B cell (primary cell): ENCODE results near the gene MCOLN1. TPM values are rescaled to one million over a fixed set of nuclear protein-coding genes. Genes with fewer than 3 reads are reported as not detected.

ENCODE experiments used
- ATAC-seq: fragments of 200-7000 bp; cut with Tn5 transposase; one replicate; pipeline ENCODE4 v1.10.0; 2021; ENCODE audit warnings: low read depth, mild to moderate bottlenecking, moderate number of reproducible peaks, moderate library complexity
- CTCF ChIA-PET: fragments of 350-600 bp; sonication (Branson Sonifier 250); formaldehyde crosslinking; loops from one replicate; lab custom pipeline; 2021; ENCODE audit warnings: antibody characterized with exemption, inconsistent platforms; lab: Charles Lee
- POLR2A ChIA-PET: fragments of 350-600 bp; sonication (Branson Sonifier 250); formaldehyde crosslinking; loops from one replicate; lab custom pipeline; 2021; ENCODE audit warnings: antibody characterized with exemption; lab: Charles Lee
- DNase-seq: peaks from one replicate; pipeline ENCODE4 v3.0.0; 2013
- H2AFZ ChIP-seq: 2 replicates; pipeline ENCODE4 v1.6.1; 2012; ENCODE audit warnings: mild to moderate bottlenecking, low read depth, low read length; ENCODE audit not compliant: insufficient read depth, poor library complexity, severe bottlenecking
- H3K27ac ChIP-seq, 2 donors: 1 replicate in 1 of 2; 2 replicates in 1 of 2; pipeline ENCODE4 v1.5.1; 2012 to 2013; ENCODE audit warnings: low read length in 2 of 2, mild to moderate bottlenecking in 2 of 2, moderate library complexity in 1 of 2
- H3K27me3 ChIP-seq, 4 experiments: fragments of 200-600 bp in 1 of 4; sonication (generic) in 1 of 4; replicated peaks in 1 of 4; 1 replicate in 2 of 4; 2 replicates in 2 of 4; pipeline versions ENCODE4 v1.6.1 to v1.7.0; 2013 to 2016; ENCODE audit warnings: low read length in 3 of 4, mild to moderate bottlenecking in 2 of 4, mixed read lengths in 1 of 4, moderate library complexity in 1 of 4; ENCODE audit not compliant: insufficient read depth in 4 of 4, control insufficient read depth in 3 of 4; ENCODE audit errors: control extremely low read depth in 1 of 4
- H3K36me3 ChIP-seq, 2 experiments: replicated peaks in 1 of 2; 1 replicate in 1 of 2; 2 replicates in 1 of 2; pipeline versions ENCODE4 v1.6.1 to v1.7.1; 2013; ENCODE audit warnings: low read length in 1 of 2; ENCODE audit not compliant: insufficient read depth in 2 of 2, control insufficient read depth in 1 of 2; ENCODE audit errors: control extremely low read depth in 1 of 2, extremely low read depth in 1 of 2
- H3K4me1 ChIP-seq, 2 donors: fragments of 200-600 bp in 1 of 2; sonication (generic) in 1 of 2; 1 replicate in 1 of 2; 2 replicates in 1 of 2; pipeline versions ENCODE4 v1.5.1 to v1.6.1; 2013 to 2017; ENCODE audit warnings: low read length in 2 of 2; ENCODE audit not compliant: control insufficient read depth in 2 of 2, insufficient read depth in 2 of 2
- H3K4me2 ChIP-seq: replicated peaks from 2 replicates; pipeline ENCODE3; 2012; ENCODE audit warnings: mild to moderate bottlenecking, low read depth, low read length; ENCODE audit not compliant: poor library complexity, severe bottlenecking
- H3K4me3 ChIP-seq, 5 experiments: fragments of 200-600 bp in 1 of 5; sonication (generic) in 1 of 5; 1 replicate in 3 of 5; 2 replicates in 2 of 5; pipeline versions ENCODE4 v1.5.1 to v1.7.0; 2011 to 2016; ENCODE audit warnings: low read length in 4 of 5, mild to moderate bottlenecking in 4 of 5, low read depth in 2 of 5, control low read depth in 1 of 5, moderate library complexity in 1 of 5; ENCODE audit not compliant: insufficient read depth in 1 of 5; ENCODE audit errors: control extremely low read depth in 1 of 5, extremely low read depth in 1 of 5
- H3K79me2 ChIP-seq: fragments of 200-600 bp; sonication (generic); one replicate; pipeline ENCODE4 v1.6.0; 2016; ENCODE audit warnings: low read length; ENCODE audit not compliant: control insufficient read depth, insufficient read depth
- H3K9ac ChIP-seq: fragments of 200-600 bp; sonication (generic); 2 replicates; pipeline ENCODE4 v1.6.1; 2017; ENCODE audit warnings: mild to moderate bottlenecking, low read length, moderate library complexity
- H3K9me3 ChIP-seq, 3 donors: one replicate each; pipeline versions ENCODE4 v1.6.1 to v1.7.1; 2013; ENCODE audit warnings: low read length in 2 of 3; ENCODE audit not compliant: control insufficient read depth in 2 of 3, insufficient read depth in 1 of 3; ENCODE audit errors: control extremely low read depth in 1 of 3
- H4K20me1 ChIP-seq: 2 replicates; pipeline ENCODE4 v1.6.0; 2012; ENCODE audit warnings: mild to moderate bottlenecking, low read length; ENCODE audit not compliant: insufficient read depth, control insufficient read depth, poor library complexity, severe bottlenecking
- H3K27ac Mint-ChIP-seq: one replicate; pipeline ENCODE4 v1.8.0; 2021; ENCODE audit warnings: mixed read lengths
- H3K27me3 Mint-ChIP-seq: one replicate; pipeline ENCODE4 v1.8.0; 2021; ENCODE audit warnings: mixed read lengths
- H3K4me1 Mint-ChIP-seq: one replicate; pipeline ENCODE4 v1.8.0; 2021; ENCODE audit warnings: mixed read lengths
- H3K4me3 Mint-ChIP-seq: one replicate; pipeline ENCODE4 v1.8.0; 2021; ENCODE audit warnings: mixed read lengths
- H3K9me3 Mint-ChIP-seq: one replicate; pipeline ENCODE4 v1.8.0; 2022; ENCODE audit warnings: mixed read lengths; ENCODE audit not compliant: insufficient read depth
- EZH2 ChIP-seq: IDR thresholded peaks from 2 replicates; pipeline ENCODE4 v1.6.1; 2012; ENCODE audit warnings: borderline replicate concordance, low read depth, mild to moderate bottlenecking, moderate library complexity, low read length; ENCODE audit not compliant: insufficient read depth, poor library complexity, severe bottlenecking
- WGBS: methylation state at CpG from one replicate; pipeline ENCODE4 v1.1.5; 2013; ENCODE audit warnings: missing lambda C conversion rate; ENCODE audit not compliant: insufficient coverage; 5-methylcytosine and 5-hydroxymethylcytosine counted together
- intact Hi-C: fragments of 100-400 bp; cut with micrococcal nuclease; formaldehyde crosslinking; loops from one replicate; pipeline ENCODE4 v1.10.0; 2022
- polyA plus RNA-seq: library from polyadenylated mRNA; depleted of rRNA; stranded (reverse); fragments of >200 nt; gene quantifications from 2 replicates; pipeline ENCODE4 v1.2.3, GENCODE V29; 2012
- total RNA-seq, 2 donors: library from RNA; stranded (reverse); fragments of 120-200 nt in 1 of 2; gene quantifications; 1 replicate in 1 of 2; 2 replicates in 1 of 2; pipeline versions ENCODE4 v1.2.3 to v1.2.4, GENCODE V29; 2013 to 2022
- TF ChIP-seq, protein P1 (sequence below): fragments of 200-600 bp; IDR thresholded peaks from one replicate; pipeline ENCODE4 v1.8.0; 2022; ENCODE audit warnings: antibody characterized with exemption, mild to moderate bottlenecking

MCOLN1 gene
- total and polyA plus RNA-seq, 2 donors (not counting 1 experiment from before 2014, with no cell fraction given) = 12.5 to 19.0 TPM

DNA sequence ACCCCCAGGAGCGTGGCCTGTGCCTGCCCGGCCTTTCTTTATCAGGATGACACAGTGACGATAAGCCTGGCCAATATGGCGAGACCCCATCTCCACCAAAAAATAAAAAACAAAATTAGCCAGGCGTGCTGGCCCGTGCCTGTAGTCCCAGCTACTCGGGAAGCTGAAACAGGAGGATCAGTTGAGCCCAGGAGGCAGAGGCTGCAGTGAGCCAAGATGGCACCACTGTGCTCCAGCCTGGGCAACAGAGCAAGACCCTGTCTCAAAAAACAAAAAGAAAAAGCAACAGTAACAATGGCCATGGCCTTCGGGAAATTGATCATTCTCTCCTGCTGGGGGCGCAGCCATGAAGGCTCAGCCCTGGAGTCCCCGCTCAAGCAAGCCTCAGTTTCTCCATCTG is 44.7 kb upstream of the MCOLN1 start:
- Histone ChIP-seq H3K4me1 (peaks cover 5 to 15% of the 10 kb centered on the region in 2 donors), H3K27me3 (no peaks in the 10 kb centered on the region), H4K20me1 (peaks cover 58% of the 10 kb centered on the region), H3K9ac (no peak overlapping the region), H3K27ac (no peak overlapping the region), H3K36me3 (no peaks in the 10 kb centered on the region), H3K4me2 (no peak overlapping the region), H3K79me2 (no peaks in the 10 kb centered on the region), H2AFZ (no peak overlapping the region), H3K9me3 (peaks cover 0 to 3% (median 0%) of the 10 kb centered on the region in 3 donors), H3K4me3 (no peak overlapping the region)
- Mint-ChIP-seq H3K27me3 (no peaks in the 10 kb centered on the region), H3K9me3 (no peaks in the 10 kb centered on the region), H3K4me1 (peaks cover 10% of the 10 kb centered on the region), H3K27ac (peak overlapping the region; percentile 15), H3K4me3 (no peak overlapping the region)
- TF ChIP-seq, protein P1, sequence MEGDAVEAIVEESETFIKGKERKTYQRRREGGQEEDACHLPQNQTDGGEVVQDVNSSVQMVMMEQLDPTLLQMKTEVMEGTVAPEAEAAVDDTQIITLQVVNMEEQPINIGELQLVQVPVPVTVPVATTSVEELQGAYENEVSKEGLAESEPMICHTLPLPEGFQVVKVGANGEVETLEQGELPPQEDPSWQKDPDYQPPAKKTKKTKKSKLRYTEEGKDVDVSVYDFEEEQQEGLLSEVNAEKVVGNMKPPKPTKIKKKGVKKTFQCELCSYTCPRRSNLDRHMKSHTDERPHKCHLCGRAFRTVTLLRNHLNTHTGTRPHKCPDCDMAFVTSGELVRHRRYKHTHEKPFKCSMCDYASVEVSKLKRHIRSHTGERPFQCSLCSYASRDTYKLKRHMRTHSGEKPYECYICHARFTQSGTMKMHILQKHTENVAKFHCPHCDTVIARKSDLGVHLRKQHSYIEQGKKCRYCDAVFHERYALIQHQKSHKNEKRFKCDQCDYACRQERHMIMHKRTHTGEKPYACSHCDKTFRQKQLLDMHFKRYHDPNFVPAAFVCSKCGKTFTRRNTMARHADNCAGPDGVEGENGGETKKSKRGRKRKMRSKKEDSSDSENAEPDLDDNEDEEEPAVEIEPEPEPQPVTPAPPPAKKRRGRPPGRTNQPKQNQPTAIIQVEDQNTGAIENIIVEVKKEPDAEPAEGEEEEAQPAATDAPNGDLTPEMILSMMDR = no peak
- TF ChIP-seq EZH2 = no peak
- intact Hi-C loops = no loop called here
- ChIA-PET POLR2A (no interaction called here), CTCF (no interaction called here)
- DNase-seq (no peak), ATAC-seq (no peak)
- WGBS = 91% methylated on average over 6 of the region's 10 CpGs

- Histone ChIP-seq H3K4me1 (peaks cover 4 to 13% of the 10 kb centered on the region in 2 donors), H3K27ac (no peak overlapping the region), H3K9ac (no peak overlapping the region), H3K27me3 (no peaks in the 10 kb centered on the region), H3K4me3 (no peak overlapping the region), H4K20me1 (peaks cover 54% of the 10 kb centered on the region), H3K79me2 (peaks cover 2% of the 10 kb centered on the region), H3K4me2 (no peak overlapping the region), H3K9me3 (peaks cover 0 to 3% (median 0%) of the 10 kb centered on the region in 3 donors), H2AFZ (no peak overlapping the region), H3K36me3 (no peaks in the 10 kb centered on the region)
- no peak for TF ChIP-seq EZH2
- TF ChIP-seq, protein P1 = no peak
- H3K27ac Mint-ChIP-seq = no peak overlapping the region
- no peak overlapping the region for H3K4me3 Mint-ChIP-seq
- ATAC-seq = no peak
- intact Hi-C loops = no loop called here
- no peaks in the 10 kb centered on the region for H3K9me3 Mint-ChIP-seq
- ChIA-PET POLR2A (no interaction called here), CTCF (no interaction called here)
- DNase-seq = no peak
- H3K4me1 Mint-ChIP-seq = peaks cover 7% of the 10 kb centered on the region
- H3K27me3 Mint-ChIP-seq = no peaks in the 10 kb centered on the region
- WGBS = 91% methylated on average over 26 of the region's 26 CpGs
These were observed 44.1 kb upstream of the MCOLN1 start for GRCh38 chr19:7478173-7478842.
